WI38 (cell line): ENCODE measurements around the gene LRRC30.
"Not testable (repeated sequence)": the region's sequence is repeated elsewhere in the genome, so short reads cannot be mapped to it uniquely, and the experiment has no call there.

Experiments used
- H3K4me3 ChIP-seq: 2 replicates; pipeline ENCODE4 v1.5.1; 2011; ENCODE audit warnings: low read depth, mild to moderate bottlenecking, control low read depth, low read length
- TF ChIP-seq, protein P1 (sequence below): IDR thresholded peaks from 2 replicates; pipeline ENCODE4 v1.5.1; 2012; ENCODE audit warnings: low read depth, mild to moderate bottlenecking, control low read depth, low read length

The LRRC30 gene

GRCh38 chr18:7198326-7198725 lies 32.6 kb upstream of the LRRC30 start:
- TF ChIP-seq, protein P1, sequence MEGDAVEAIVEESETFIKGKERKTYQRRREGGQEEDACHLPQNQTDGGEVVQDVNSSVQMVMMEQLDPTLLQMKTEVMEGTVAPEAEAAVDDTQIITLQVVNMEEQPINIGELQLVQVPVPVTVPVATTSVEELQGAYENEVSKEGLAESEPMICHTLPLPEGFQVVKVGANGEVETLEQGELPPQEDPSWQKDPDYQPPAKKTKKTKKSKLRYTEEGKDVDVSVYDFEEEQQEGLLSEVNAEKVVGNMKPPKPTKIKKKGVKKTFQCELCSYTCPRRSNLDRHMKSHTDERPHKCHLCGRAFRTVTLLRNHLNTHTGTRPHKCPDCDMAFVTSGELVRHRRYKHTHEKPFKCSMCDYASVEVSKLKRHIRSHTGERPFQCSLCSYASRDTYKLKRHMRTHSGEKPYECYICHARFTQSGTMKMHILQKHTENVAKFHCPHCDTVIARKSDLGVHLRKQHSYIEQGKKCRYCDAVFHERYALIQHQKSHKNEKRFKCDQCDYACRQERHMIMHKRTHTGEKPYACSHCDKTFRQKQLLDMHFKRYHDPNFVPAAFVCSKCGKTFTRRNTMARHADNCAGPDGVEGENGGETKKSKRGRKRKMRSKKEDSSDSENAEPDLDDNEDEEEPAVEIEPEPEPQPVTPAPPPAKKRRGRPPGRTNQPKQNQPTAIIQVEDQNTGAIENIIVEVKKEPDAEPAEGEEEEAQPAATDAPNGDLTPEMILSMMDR, result no peak
- no peak overlapping the region for H3K4me3 ChIP-seq

DNA sequence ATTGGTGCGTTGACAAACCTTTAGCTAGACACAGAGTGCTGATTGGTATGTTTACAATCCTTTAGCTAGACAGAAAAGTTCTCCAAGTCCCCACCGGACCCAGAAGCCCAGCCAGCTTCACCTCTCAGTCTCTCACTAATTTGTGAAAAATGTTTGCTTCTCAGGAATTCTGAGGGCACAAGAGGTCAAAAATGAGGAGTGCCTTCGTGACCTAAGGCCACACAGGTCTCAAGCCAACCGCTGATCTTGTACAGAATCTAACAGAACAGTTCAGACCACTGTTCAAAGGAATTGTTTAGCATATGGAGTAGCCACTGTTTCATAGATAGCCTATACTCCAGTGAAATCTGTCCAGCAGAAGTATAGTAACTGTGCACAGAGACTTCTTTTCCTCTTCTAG lies 29.8 kb upstream of the LRRC30 start:
- TF ChIP-seq, protein P1, result no peak
- no peak overlapping the region for H3K4me3 ChIP-seq

GRCh38 chr18:7202169-7202568 lies 28.7 kb upstream of the LRRC30 start:
- TF ChIP-seq, protein P1, result no peak
- H3K4me3 ChIP-seq, result no peak overlapping the region

DNA sequence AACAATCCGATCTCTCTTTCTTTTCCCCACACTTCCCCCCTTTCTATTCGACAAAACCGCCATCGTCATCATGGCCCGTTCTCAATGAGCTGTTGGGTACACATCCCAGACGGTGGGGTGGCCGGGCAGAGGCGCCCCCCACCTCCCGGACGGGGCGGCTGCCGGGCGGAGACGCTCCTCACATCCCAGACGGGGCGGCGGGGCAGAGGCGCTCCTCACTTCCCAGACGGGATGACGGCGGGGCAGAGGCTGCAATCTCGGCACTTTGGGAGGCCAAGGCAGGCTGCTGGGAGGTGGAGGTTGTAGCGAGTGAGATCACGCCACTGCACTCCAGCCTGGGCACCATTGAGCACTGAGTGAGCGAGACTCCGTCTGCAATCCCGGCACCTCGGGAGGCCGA lies 27.3 kb upstream of the LRRC30 start:
- H3K4me3 ChIP-seq, result not testable (repeated sequence)

DNA sequence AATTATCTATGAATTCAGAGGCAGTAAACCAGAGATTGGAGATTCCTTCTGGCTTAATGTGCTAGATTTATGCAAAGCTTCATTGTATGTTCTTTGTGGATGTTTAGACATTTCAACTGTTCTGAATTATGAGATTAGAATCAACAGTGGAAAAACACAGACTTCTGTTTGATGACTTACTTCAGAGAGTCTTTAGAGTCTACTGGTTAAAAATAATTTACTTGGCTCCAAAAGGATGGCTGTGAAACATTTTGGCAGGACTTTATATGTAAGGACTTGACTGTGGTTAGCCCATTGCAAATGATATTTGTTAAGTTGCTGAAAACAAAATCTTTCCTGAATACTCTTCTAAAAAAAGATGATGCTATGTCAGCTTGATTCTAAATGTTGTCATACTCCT lies 25.5 kb upstream of the LRRC30 start:
- no peak overlapping the region for H3K4me3 ChIP-seq
- TF ChIP-seq, protein P1, result no peak

DNA sequence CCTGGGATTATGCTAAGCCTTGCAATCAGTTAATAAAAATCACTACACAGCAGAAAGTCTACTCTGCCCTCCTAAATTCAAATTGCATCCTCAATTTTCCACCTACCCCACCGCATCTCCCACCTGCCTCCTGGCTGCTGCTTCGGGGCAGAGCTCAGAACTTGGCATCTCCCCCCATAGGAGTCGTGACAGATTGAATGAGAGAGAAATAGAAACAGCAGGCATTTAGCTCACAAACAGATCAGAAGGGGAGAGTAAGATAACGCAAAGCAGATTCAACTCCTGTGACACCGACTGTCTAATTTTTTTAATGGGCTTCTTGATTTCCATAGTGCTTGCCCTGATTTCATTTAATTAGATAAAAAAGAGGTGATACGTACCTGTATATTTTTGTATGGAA lies 24.7 kb upstream of the LRRC30 start:
- TF ChIP-seq, protein P1, result no peak
- H3K4me3 ChIP-seq, result no peak overlapping the region

GRCh38 chr18:7207366-7207915 lies 23.4 kb upstream of the LRRC30 start:
- TF ChIP-seq, protein P1, result no peak
- no peak overlapping the region for H3K4me3 ChIP-seq

GRCh38 chr18:7221424-7222155 lies 9.3 kb upstream of the LRRC30 start:
- no peak overlapping the region for H3K4me3 ChIP-seq
- TF ChIP-seq, protein P1, result peak; percentile 71
